HepG2 (cell line): Measurements from ENCODE around the gene ZNF280A. TPM values are rescaled to one million over a fixed set of nuclear protein-coding genes. Genes with fewer than 3 reads are reported as not detected.

Source experiments
- ATAC-seq: fragments of 200-7000 bp; cut with Tn5 transposase; 3 replicates; pipeline ENCODE4 v1.9.1; 2020; ENCODE audit warnings: mild to moderate bottlenecking, moderate library complexity
- BruUV-seq: library from RNA; stranded (reverse); fragments of 400-500 nt; replicated peaks from 2 replicates; lab custom pipeline; 2021; lab: Mats Ljungman, UMichigan
- CTCF ChIA-PET: fragments of 300-600 bp; formaldehyde crosslinking; extraction: SDS; loops from one replicate; lab custom pipeline; 2021; ENCODE audit warnings: low total read pairs, inconsistent platforms, low intra/inter-chr PET ratio; lab: Yijun Ruan, JAX
- POLR2A ChIA-PET: fragments of 350-600 bp; sonication (Branson Sonifier 250); formaldehyde crosslinking; loops from one replicate; lab custom pipeline; 2020; ENCODE audit warnings: antibody characterized with exemption, inconsistent platforms; lab: Yijun Ruan, JAX
- DNase-seq: peaks from one replicate; pipeline ENCODE4 v3.0.0-alpha.2; 2015; ENCODE audit warnings: low spot score
- FAIRE-seq: peaks from 3 replicates; lab custom pipeline; 2011; peaks lifted over from hg19 to GRCh38; lab: Jason Lieb, UNC
- H2AFZ ChIP-seq: one replicate; pipeline ENCODE4 v1.6.1; 2011; ENCODE audit warnings: low read length, inconsistent platforms
- H3K27ac ChIP-seq: fragments of 300-600 bp; 3 replicates; pipeline ENCODE4 v1.8.0; 2011; ENCODE audit warnings: mixed run types, mild to moderate bottlenecking, mixed read lengths, low read length, inconsistent platforms; ENCODE audit not compliant: insufficient read depth; ENCODE audit errors: extremely low read length
- H3K27me3 ChIP-seq, 2 experiments: fragments of 200-600 bp in 1 of 2; 2 replicates in 1 of 2; 3 replicates in 1 of 2; pipeline versions ENCODE4 v1.6.0 to v1.8.0; 2011; ENCODE audit warnings: low read length in 2 of 2, mild to moderate bottlenecking in 2 of 2, moderate library complexity in 2 of 2, inconsistent platforms in 1 of 2; ENCODE audit not compliant: insufficient read depth in 2 of 2, control insufficient read depth in 1 of 2
- H3K36me3 ChIP-seq, 2 experiments: fragments of 200-600 bp in 1 of 2; replicated peaks in 1 of 2; 2 replicates in 1 of 2; 3 replicates in 1 of 2; pipeline versions ENCODE4 v1.5.1 to v1.8.0; 2011; ENCODE audit warnings: low read length in 2 of 2, inconsistent platforms in 1 of 2; ENCODE audit not compliant: insufficient read depth in 2 of 2, control insufficient read depth in 1 of 2
- H3K4me1 ChIP-seq: 2 replicates; pipeline ENCODE4 v1.5.1; 2012; ENCODE audit warnings: low read length, inconsistent platforms; ENCODE audit not compliant: insufficient read depth
- H3K4me2 ChIP-seq: 2 replicates; pipeline ENCODE4 v1.6.0; 2011; ENCODE audit warnings: low read depth, low read length, inconsistent platforms
- H3K4me3 ChIP-seq, 3 experiments: fragments of 200-600 bp in 1 of 3; sonication (generic), shearing (Covaris generic) in 1 of 3; replicated peaks in 1 of 3; 2 replicates each; pipeline ENCODE4 v1.5.1; 2011 to 2016; ENCODE audit warnings: low read length in 3 of 3, inconsistent platforms in 2 of 3, low read depth in 2 of 3, mild to moderate bottlenecking in 2 of 3, control low read depth in 1 of 3, mixed read lengths in 1 of 3; ENCODE audit not compliant: insufficient read depth in 1 of 3
- H3K79me2 ChIP-seq: one replicate; pipeline ENCODE4 v1.6.1; 2011; ENCODE audit warnings: low read length, inconsistent platforms; ENCODE audit not compliant: insufficient read depth
- H3K9ac ChIP-seq: 2 replicates; pipeline ENCODE4 v1.6.0; 2011; ENCODE audit warnings: mild to moderate bottlenecking, low read depth, low read length, inconsistent platforms; ENCODE audit not compliant: insufficient read depth
- H3K9me3 ChIP-seq: 2 replicates; pipeline ENCODE4 v1.5.1; 2012; ENCODE audit warnings: mild to moderate bottlenecking, low read length
- H4K20me1 ChIP-seq: 2 replicates; pipeline ENCODE4 v1.6.0; 2011; ENCODE audit warnings: inconsistent platforms, mild to moderate bottlenecking, low read length, moderate library complexity; ENCODE audit not compliant: insufficient read depth
- DMAP1 ChIP-seq: IDR thresholded peaks from 2 replicates; pipeline ENCODE4 v1.6.1; 2016
- PBX2 ChIP-seq: IDR thresholded peaks from 2 replicates; pipeline ENCODE4 v1.6.1; 2016; ENCODE audit warnings: control low read depth
- ZBTB1 ChIP-seq: sonication (generic); formaldehyde crosslinking; IDR thresholded peaks from 2 replicates; pipeline ENCODE4 v1.4.0; 2020; ENCODE audit warnings: missing genetic modification reagents, borderline replicate concordance
- ZFP36L1 ChIP-seq: sonication (generic); formaldehyde crosslinking; IDR thresholded peaks from 2 replicates; pipeline ENCODE4 v1.8.0; 2022; ENCODE audit warnings: mild to moderate bottlenecking, missing genetic modification reagents, moderate library complexity
- ZNF547 ChIP-seq: sonication (generic); formaldehyde crosslinking; IDR thresholded peaks from 2 replicates; pipeline ENCODE4 v1.5.1; 2020; ENCODE audit warnings: mild to moderate bottlenecking, missing genetic modification reagents
- WGBS: methylation state at CpG from one replicate; pipeline ENCODE4 v1.1.6; 2017; ENCODE audit warnings: low lambda C conversion rate; 5-methylcytosine and 5-hydroxymethylcytosine counted together
- in situ Hi-C: cut with HindIII; loops from 2 replicates; pipeline ENCODE4 v1.10.0; 2017; ENCODE audit warnings: low pct_unique_long_range_greater_than_20kb; ENCODE audit not compliant: extremely low pct_ligation_motif_present
- intact Hi-C: fragments of 100-400 bp; cut with micrococcal nuclease; formaldehyde crosslinking; loops from one replicate; pipeline ENCODE4 v1.10.0; 2022; ENCODE audit not compliant: unreplicated experiment
- polyA plus RNA-seq, 8 experiments: library from polyadenylated mRNA; depleted of rRNA in 3 of 8; stranded (reverse) in 7 of 8; unstranded in 1 of 8; fragments of >200 nt; fragmentation: Illumina TruSeq in 4 of 8; extraction: Trizol in 4 of 8; gene quantifications; 2 replicates each; pipeline versions ENCODE4 v1.2.1 to v1.2.3, GENCODE V29; 2011 to 2016; ENCODE audit warnings: low read depth in 4 of 8, missing spikeins in 1 of 8, mixed read lengths in 1 of 8; ENCODE audit not compliant: insufficient read depth in 1 of 8
- total RNA-seq, 5 experiments: library from RNA; depleted of rRNA; stranded (reverse); fragments of >200 nt; fragmentation: Illumina TruSeq; extraction: Trizol; gene quantifications; 2 replicates each; pipeline ENCODE4 v1.2.3, GENCODE V29; 2016; ENCODE audit warnings: low read depth in 1 of 5
- TF ChIP-seq, protein P1 (sequence below): sonication (generic); formaldehyde crosslinking; IDR thresholded peaks from 2 replicates; pipeline ENCODE4 v1.5.1; 2020; ENCODE audit warnings: mild to moderate bottlenecking, moderate library complexity, missing genetic modification reagents
- TF ChIP-seq, protein P2 (sequence below): sonication (generic); formaldehyde crosslinking; conservative IDR thresholded peaks from 2 replicates; pipeline ENCODE4 v1.8.0; 2022; ENCODE audit warnings: missing genetic modification reagents
- TF ChIP-seq, protein P3 (sequence below): sonication (generic); formaldehyde crosslinking; IDR thresholded peaks from 2 replicates; pipeline ENCODE4 v1.9.0; 2022; ENCODE audit warnings: low read depth, missing genetic modification reagents
- TF ChIP-seq, protein P4 (sequence below): sonication (generic); formaldehyde crosslinking; IDR thresholded peaks from 2 replicates; pipeline ENCODE4 v1.4.0; 2020; ENCODE audit warnings: low read depth, mild to moderate bottlenecking, missing genetic modification reagents

ZNF280A gene
- total and polyA plus RNA-seq, 2 of the 13 experiments (the other 11 are each of a cell fraction or from before 2014, with no cell fraction given) = 1.4 to 2.9 TPM

DNA sequence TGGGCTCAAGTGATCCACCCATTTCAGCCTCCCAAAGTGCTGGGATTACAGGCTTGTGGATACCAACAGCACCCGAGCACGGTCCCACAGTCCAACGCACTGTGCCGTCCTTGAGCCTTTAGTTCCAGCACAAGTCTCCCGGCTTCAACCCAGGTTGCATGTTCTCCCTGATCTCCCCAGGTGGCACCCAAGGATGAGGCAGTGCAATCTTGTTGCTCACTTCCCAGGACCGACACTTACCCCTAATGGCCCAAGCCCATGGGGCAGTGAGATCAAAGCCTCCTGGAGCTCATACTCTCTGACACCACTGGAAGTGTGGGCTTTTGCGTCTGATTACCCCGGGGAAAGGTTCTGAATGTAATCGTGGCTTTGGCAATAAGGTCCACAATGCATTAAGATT, 35.5 kb upstream of the ZNF280A start:
- in situ Hi-C loops (no loop called here), intact Hi-C loops (no loop called here)
- H3K4me2 ChIP-seq = no peak overlapping the region
- H3K4me3 ChIP-seq = no peak overlapping the region
- no TSS peak for BruUV-seq
- peaks cover 0 to 1% of the 10 kb centered on the region in 2 experiments; a peak in 1 of 5 replicates for H3K27me3 ChIP-seq
- no peaks in the 10 kb centered on the region for H4K20me1 ChIP-seq
- H3K4me1 ChIP-seq = no peaks in the 10 kb centered on the region; the same call in 1 of the 2 replicates
- FAIRE-seq (no peak), DNase-seq (no peak), ATAC-seq (no peak)
- H3K36me3 ChIP-seq = no peaks in the 10 kb centered on the region
- no peak overlapping the region for H2AFZ ChIP-seq
- H3K9me3 ChIP-seq = no peaks in the 10 kb centered on the region
- no peak overlapping the region for H3K9ac ChIP-seq
- H3K27ac ChIP-seq = no peak overlapping the region
- POLR2A ChIA-PET = no interaction called here
- H3K79me2 ChIP-seq = no peaks in the 10 kb centered on the region
- TF ChIP-seq, protein P1, sequence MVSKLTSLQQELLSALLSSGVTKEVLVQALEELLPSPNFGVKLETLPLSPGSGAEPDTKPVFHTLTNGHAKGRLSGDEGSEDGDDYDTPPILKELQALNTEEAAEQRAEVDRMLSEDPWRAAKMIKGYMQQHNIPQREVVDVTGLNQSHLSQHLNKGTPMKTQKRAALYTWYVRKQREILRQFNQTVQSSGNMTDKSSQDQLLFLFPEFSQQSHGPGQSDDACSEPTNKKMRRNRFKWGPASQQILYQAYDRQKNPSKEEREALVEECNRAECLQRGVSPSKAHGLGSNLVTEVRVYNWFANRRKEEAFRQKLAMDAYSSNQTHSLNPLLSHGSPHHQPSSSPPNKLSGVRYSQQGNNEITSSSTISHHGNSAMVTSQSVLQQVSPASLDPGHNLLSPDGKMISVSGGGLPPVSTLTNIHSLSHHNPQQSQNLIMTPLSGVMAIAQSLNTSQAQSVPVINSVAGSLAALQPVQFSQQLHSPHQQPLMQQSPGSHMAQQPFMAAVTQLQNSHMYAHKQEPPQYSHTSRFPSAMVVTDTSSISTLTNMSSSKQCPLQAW (CRISPR knock-in tag) = no peak
- TF ChIP-seq PBX2 (CRISPR knock-in tag) (no peak), ZFP36L1 (no peak), ZBTB1 (CRISPR knock-in tag) (no peak), ZNF547 (CRISPR knock-in tag) (no peak), DMAP1 (CRISPR knock-in tag) (no peak)
- TF ChIP-seq, protein P2, sequence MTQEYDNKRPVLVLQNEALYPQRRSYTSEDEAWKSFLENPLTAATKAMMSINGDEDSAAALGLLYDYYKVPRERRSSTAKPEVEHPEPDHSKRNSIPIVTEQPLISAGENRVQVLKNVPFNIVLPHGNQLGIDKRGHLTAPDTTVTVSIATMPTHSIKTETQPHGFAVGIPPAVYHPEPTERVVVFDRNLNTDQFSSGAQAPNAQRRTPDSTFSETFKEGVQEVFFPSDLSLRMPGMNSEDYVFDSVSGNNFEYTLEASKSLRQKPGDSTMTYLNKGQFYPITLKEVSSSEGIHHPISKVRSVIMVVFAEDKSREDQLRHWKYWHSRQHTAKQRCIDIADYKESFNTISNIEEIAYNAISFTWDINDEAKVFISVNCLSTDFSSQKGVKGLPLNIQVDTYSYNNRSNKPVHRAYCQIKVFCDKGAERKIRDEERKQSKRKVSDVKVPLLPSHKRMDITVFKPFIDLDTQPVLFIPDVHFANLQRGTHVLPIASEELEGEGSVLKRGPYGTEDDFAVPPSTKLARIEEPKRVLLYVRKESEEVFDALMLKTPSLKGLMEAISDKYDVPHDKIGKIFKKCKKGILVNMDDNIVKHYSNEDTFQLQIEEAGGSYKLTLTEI = no peak
- TF ChIP-seq, protein P3, sequence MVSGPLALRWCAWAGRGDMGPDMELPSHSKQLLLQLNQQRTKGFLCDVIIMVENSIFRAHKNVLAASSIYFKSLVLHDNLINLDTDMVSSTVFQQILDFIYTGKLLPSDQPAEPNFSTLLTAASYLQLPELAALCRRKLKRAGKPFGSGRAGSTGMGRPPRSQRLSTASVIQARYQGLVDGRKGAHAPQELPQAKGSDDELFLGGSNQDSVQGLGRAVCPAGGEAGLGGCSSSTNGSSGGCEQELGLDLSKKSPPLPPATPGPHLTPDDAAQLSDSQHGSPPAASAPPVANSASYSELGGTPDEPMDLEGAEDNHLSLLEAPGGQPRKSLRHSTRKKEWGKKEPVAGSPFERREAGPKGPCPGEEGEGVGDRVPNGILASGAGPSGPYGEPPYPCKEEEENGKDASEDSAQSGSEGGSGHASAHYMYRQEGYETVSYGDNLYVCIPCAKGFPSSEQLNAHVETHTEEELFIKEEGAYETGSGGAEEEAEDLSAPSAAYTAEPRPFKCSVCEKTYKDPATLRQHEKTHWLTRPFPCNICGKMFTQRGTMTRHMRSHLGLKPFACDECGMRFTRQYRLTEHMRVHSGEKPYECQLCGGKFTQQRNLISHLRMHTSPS (CRISPR knock-in tag) = no peak
- TF ChIP-seq, protein P4, sequence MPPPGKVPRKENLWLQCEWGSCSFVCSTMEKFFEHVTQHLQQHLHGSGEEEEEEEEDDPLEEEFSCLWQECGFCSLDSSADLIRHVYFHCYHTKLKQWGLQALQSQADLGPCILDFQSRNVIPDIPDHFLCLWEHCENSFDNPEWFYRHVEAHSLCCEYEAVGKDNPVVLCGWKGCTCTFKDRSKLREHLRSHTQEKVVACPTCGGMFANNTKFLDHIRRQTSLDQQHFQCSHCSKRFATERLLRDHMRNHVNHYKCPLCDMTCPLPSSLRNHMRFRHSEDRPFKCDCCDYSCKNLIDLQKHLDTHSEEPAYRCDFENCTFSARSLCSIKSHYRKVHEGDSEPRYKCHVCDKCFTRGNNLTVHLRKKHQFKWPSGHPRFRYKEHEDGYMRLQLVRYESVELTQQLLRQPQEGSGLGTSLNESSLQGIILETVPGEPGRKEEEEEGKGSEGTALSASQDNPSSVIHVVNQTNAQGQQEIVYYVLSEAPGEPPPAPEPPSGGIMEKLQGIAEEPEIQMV (CRISPR knock-in tag) = no peak
- CTCF ChIA-PET = no interaction called here
- 70% methylated on average over 9 of the region's 9 CpGs for WGBS
